Body of pancreas (tissue), 4 donors: ENCODE data around the gene NDUFA6.
"Not testable (repeated sequence)": the region's sequence is repeated elsewhere in the genome, so short reads cannot be mapped to it uniquely, and the experiment has no call there.

Source experiments
- POLR2A ChIP-seq, 3 donors: fragments of 450-650 bp; IDR thresholded peaks; one replicate each; pipeline ENCODE4 v1.6.1; 2016; ENCODE audit warnings: antibody characterized with exemption in 3 of 3, mild to moderate bottlenecking in 2 of 3
- TF ChIP-seq, protein P1 (sequence below), 7 experiments: fragments of 450-650 bp in 4 of 7; fragments of 200-600 bp in 3 of 7; sonication (generic) in 3 of 7; IDR thresholded peaks; one replicate each; pipeline ENCODE4 v1.5.1; 2016 to 2019; ENCODE audit warnings: antibody characterized with exemption in 7 of 7

DNA sequence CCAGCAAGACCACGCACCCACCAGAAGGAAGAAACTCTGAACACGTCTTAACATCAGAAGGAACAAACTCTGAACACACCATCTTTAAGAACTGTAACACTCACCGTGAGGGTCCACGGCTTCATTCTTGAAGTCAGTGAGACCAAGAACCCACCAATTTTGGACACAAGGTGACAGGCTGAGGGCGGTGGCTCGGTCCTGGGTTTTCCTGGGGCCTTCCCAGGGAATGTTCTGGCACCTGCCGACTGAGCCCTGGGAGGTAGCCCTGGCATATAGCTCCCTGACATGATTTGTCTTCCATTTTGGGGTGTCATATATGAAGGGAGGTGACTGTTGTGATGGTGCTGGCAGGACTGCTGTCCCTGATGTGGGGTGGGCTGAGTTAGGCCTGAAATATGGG lies 48.9 kb upstream of the NDUFA6 start:
- not testable (repeated sequence) for TF ChIP-seq POLR2A (IDR thresholded peaks at IDR 0.05)
- TF ChIP-seq, protein P1, sequence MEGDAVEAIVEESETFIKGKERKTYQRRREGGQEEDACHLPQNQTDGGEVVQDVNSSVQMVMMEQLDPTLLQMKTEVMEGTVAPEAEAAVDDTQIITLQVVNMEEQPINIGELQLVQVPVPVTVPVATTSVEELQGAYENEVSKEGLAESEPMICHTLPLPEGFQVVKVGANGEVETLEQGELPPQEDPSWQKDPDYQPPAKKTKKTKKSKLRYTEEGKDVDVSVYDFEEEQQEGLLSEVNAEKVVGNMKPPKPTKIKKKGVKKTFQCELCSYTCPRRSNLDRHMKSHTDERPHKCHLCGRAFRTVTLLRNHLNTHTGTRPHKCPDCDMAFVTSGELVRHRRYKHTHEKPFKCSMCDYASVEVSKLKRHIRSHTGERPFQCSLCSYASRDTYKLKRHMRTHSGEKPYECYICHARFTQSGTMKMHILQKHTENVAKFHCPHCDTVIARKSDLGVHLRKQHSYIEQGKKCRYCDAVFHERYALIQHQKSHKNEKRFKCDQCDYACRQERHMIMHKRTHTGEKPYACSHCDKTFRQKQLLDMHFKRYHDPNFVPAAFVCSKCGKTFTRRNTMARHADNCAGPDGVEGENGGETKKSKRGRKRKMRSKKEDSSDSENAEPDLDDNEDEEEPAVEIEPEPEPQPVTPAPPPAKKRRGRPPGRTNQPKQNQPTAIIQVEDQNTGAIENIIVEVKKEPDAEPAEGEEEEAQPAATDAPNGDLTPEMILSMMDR (IDR thresholded peaks at IDR 0.05) = not testable (repeated sequence)
